IPS-NIHi7 (cell line): ENCODE data around the gene SPTLC2.
"Not testable (repeated sequence)": the region's sequence is repeated elsewhere in the genome, so short reads cannot be mapped to it uniquely, and the experiment has no call there.

Experiments
- DNase-seq: peaks from one replicate; pipeline ENCODE4 v3.0.0; 2012; ENCODE audit warnings: mixed read lengths; ENCODE audit errors: extremely low spot score

The SPTLC2 gene

GRCh38 chr14:77549451-77549850 is 67.0 kb downstream of the SPTLC2 start:
- no peak for DNase-seq

DNA sequence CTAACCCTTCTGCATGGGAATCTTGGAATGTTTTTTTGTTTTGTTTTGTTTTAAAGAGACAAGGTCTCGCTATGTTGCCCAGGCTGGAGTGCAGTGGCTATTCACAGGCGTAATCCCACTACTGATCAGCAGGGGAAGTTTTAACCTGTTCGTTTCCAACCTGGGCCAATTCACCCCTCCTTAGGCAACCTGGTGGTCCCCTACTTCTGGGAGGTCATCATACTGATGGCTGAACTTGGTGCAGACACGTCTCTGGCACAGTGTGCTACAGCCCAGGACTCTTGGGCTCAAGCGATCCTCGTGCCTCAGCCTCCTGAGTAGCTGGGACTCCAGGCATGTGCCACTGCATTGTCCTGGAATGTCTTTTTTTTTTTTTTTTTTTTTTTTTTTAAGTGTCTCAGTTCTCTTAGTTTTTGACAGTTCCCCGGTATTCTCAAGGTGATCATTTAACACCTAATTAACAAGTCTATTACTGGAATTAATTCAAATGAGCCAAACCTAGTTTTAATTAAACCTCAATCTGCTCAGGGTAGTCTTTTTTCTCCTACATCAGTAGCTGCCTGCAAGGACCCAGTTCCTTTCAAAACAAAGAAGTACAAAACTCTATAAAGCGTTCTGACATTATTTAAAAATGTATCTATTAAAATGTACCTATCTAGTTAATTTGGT is 68.8 kb downstream of the SPTLC2 start:
- no peak for DNase-seq

GRCh38 chr14:77545171-77545570 is 71.3 kb downstream of the SPTLC2 start:
- DNase-seq = not testable (repeated sequence)

DNA sequence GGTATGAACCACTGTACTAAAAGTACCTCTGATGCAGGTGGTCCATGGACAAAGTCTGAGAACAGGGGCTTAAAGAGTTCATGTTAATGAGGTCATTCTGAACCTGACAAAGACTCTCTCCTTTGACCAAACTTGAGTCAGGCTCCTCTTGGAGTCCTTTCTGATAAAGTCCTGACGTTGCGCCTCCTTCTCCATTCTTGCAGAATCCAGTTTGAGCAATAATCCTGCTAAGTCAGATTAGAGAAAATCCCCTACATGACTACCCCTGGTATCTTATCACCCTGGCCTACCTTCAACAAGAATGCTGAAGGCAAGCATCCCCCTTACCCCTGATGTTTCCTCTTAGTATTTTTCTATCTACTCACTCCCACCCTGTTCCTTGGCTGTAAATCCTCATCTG is 71.9 kb downstream of the SPTLC2 start:
- DNase-seq = no peak

GRCh38 chr14:77543637-77544334 is 72.7 kb downstream of the SPTLC2 start:
- no peak for DNase-seq

DNA sequence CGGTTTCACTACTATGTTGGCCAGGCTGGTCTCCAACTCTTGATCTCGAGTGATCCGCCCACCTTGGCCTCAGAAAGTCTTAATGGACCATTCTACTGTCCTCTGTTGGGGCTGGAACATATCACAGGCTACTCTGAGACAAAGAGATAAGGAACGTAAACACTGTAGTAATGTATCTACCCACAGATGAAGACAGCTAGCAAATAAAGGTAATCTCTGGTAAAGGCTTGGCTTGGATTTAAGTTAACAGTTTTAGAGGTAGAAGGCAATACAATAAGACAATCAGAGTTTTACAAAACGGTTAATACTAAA is 73.2 kb downstream of the SPTLC2 start:
- DNase-seq = no peak

DNA sequence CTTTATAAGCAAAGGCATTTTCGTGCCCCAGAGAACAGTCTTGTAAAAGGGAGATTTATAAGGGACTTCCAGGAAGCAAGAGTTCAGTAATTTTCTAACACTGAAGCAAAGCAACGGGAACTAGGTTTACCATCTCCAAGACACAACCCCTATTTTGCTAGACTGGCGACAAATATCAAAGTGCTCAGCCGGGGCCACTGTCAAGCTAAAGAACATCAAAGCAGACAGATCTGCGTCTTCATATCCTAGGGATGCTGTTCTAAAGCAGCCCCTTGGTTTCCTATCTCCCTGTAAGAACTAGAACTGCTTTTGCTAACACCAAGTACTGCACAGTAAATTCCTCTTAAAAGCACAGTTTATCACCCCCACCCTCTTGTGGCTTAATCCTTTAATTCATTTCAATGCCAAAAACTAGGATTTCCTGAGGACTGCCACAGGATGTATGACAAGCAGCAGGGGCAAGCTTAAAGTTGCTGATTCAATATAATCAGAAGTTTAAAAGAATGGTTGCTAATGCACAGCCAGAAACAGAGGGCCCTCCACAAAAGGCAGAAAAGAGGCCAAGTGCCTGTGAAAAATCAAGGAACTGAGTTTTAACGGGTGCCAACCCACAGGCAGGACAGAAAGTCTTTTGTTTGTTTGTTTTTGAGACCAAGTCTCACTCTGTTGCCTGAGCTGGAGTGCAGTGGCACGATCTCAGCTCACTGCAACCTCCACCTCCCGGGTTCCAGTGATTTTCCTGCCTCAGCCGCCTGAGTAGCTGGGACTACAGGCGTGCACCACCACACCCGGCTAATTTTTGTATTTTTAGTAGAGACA is 73.8 kb downstream of the SPTLC2 start:
- DNase-seq = no peak

GRCh38 chr14:77541905-77542304 is 74.5 kb downstream of the SPTLC2 start:
- no peak for DNase-seq

DNA sequence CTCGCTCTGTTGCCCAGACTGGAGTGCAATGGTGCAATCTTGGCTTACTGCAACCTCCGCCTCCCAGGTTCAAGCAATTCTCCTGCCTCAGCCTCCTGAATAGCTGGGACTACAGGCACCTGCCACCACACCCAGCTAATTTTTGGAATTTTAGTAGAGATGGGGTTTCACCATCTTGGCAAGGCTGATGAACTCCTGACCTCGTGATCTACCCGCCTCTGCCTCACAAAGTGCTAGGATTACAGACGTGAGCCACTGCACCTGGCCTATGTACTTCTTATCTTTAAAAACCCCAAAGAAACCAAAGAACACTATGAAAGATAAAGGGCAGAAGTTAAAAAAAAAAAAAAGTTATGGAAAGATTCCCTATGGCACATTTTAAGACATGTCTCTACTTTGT is 79.5 kb downstream of the SPTLC2 start:
- DNase-seq = not testable (repeated sequence)

DNA sequence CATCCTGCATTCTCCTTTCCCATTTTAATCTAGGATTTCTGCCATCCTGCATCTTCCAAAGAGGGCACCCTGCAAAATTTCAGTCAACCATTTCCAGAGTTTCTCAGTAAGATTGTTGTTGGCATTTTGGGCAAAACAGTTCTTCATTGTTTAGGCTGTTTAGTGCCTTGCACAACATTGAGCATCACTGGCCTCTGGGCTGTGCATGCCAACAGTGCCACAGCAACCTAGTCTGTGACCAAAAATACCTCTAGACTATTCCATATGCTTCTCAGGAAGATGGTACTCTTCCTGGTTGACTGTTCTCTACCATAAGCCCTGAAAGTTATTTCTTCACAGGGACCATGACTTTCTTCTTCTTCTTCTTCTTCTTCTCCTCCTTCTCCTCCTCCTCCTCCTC is 85.4 kb downstream of the SPTLC2 start:
- DNase-seq = no peak

- no peak for DNase-seq
Measured at GRCh38 chr14:77529963-77530362, 86.5 kb downstream of the SPTLC2 start.

- DNase-seq = no peak
Measured at GRCh38 chr14:77529213-77529612, 87.2 kb downstream of the SPTLC2 start.

DNA sequence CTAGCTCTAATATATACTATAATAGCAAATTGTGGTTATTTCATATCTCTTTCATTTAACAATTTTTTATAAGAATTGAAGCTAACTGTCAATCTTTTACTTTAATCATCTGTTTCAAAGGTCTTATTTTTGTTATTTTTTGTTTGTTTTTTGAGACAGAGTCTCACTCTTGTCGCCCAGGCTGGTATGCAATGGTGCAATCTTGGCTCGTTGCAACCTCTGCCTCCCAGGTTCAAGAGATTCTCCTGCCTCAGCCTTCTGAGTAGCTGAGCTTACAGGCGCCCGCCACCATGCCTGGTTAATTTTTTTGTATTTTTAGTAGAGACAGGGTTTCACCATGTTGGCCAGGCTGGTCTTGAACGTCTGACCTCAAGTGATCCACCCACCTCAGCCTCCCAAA is 87.7 kb downstream of the SPTLC2 start:
- not testable (repeated sequence) for DNase-seq

- DNase-seq = no peak
Measured at GRCh38 chr14:77526266-77526665, 90.2 kb downstream of the SPTLC2 start.

DNA sequence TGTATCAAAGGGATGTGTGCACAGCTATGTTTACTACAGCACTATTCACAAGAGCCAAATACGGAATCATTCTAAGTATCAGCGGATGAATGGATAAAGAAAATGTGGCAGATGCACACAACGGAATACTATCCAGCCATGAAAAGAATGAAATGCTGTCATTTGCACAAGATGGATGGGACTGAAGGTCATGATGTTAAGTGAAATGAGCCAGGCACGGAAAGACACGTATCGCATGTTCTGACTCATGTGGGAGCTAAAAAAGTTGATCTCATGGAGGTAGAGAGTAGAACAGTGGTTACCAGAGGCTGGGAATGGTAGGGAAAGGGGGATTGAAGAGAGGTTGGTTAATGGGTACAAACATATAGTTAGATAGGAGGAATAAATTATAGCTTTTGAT is 91.9 kb downstream of the SPTLC2 start:
- DNase-seq = no peak

- no peak for DNase-seq
Measured at GRCh38 chr14:77523109-77523508, 93.3 kb downstream of the SPTLC2 start.

DNA sequence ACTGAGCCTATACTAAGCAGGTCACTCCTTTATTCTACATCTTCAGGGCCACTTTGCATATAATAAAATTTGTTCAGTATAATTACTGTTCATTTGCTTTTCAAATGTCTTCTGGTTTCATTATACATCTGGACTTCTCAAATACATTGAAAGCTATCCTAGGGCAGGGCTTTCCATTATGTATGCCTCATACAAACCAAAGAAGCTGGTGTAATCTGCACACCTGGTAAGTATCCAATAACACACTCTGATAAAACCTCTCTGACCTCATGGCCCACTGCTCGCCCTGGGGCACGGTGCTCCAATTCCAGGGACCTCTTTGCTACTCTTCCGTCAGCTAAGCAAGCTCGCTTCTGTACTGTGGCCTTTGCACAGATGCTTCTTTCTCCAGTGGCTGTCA is 95.9 kb downstream of the SPTLC2 start:
- no peak for DNase-seq

GRCh38 chr14:77516126-77516525 is 100.3 kb downstream of the SPTLC2 start:
- DNase-seq = no peak

GRCh38 chr14:77511486-77512162 is 104.8 kb downstream of the SPTLC2 start:
- no peak for DNase-seq

DNA sequence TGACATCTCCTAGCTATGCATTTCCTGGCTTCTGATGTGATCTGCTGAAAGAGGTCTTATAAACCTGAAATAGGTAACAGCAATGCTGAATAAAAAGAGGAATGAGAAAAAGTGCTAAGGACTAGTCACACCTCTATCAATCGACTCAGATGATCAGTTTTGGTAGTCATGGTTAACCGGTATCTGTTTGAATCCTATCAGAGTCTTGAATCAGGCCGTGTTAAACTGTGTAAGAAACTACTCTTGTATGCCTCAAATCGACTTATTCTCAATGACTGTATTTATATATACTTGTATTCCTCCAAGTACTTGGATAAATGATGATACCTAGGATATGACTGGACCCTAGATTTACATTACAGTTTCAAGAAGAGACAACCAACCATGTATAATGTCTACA is 107.1 kb downstream of the SPTLC2 start:
- no peak for DNase-seq

DNA sequence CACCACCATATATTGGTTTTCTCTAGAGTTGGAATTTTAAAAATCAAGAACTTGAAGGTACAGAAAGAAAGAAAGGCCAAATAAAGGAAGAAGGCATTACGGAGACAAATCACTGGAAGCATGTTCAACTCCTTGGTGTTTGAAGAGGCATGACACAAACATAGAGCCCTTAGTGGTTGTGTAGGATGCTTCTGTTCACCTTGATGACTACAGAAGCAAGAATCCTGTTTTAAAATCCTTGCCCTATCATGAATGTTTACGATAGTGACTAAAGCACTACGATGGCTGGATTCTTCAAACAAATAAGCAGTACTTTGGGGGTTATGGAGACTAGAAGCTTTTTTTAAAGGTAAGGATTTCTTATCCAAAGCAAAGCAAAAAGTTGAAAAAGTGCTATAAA is 107.6 kb downstream of the SPTLC2 start:
- DNase-seq = no peak

DNA sequence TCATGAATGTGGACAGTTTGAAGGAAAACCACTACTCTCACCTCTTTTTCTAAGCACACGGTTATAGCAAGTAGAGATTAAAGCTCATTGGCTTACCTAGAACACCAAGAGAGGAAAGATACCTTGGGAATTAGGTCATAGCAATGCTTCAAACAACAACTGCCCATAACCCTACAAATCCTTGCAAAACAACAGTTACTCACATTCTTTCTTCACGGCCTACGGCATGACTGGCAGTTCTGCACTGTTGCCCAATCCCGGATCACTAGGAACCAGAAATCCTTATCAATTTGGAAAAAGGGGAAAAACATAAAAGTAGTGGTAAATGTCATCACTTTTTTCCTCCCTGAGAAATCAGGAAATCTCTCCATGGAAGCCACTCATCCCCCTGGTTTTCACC is 108.2 kb downstream of the SPTLC2 start:
- DNase-seq = no peak
